Colonic mucosa (tissue), 4 donors: ENCODE data around the gene CACNB4. TPM values are rescaled to one million over a fixed set of nuclear protein-coding genes. Genes with fewer than 3 reads are reported as not detected.

ENCODE experiments used
- DNase-seq: peaks from one replicate; pipeline ENCODE4 v3.0.0-alpha.2; 2020
- H3K27ac ChIP-seq: fragments of 200-600 bp; one replicate; pipeline ENCODE4 v1.8.0; 2021
- H3K27me3 ChIP-seq: fragments of 200-600 bp; one replicate; pipeline ENCODE4 v1.8.0; 2021
- H3K36me3 ChIP-seq: fragments of 200-600 bp; one replicate; pipeline ENCODE4 v1.8.0; 2021
- H3K4me1 ChIP-seq: fragments of 200-600 bp; one replicate; pipeline ENCODE4 v1.8.0; 2021; ENCODE audit warnings: mild to moderate bottlenecking
- H3K4me3 ChIP-seq: fragments of 200-600 bp; one replicate; pipeline ENCODE4 v1.8.0; 2021
- H3K9ac ChIP-seq, 2 donors: one replicate each; pipeline ENCODE4 v1.7.0; 2013; ENCODE audit warnings: control low read depth in 2 of 2, low read depth in 2 of 2, low read length in 2 of 2
- H3K9me3 ChIP-seq: fragments of 200-600 bp; one replicate; pipeline ENCODE4 v1.8.0; 2021
- CTCF ChIP-seq: fragments of 200-600 bp; IDR thresholded peaks from one replicate; pipeline ENCODE4 v1.8.0; 2022; ENCODE audit warnings: antibody characterized with exemption, mild to moderate bottlenecking
- intact Hi-C: fragments of 100-400 bp; cut with DNase I; formaldehyde crosslinking; loops from one replicate; pipeline ENCODE4 v1.14.1; 2022
- total RNA-seq, 2 donors: library from RNA; stranded (reverse); fragmentation: NEBNext Ultra II Directional in 1 of 2; extraction: Animal tissue kit (Norgen Biotek cat#: 25700) in 1 of 2; gene quantifications; one replicate each; pipeline ENCODE4 v1.2.1, GENCODE V29; 2021
- donor health status: healthy.
- donor health status: DM: no; HTN: no; CAD: no.
- donor health status: DM: no; HTN: no; CAD: no.

Gene CACNB4
- total RNA-seq, 2 donors from 2014 or later, result 0.44 to 1.0 TPM

- TF ChIP-seq CTCF, result no peak
- Histone ChIP-seq H3K9me3 (no peaks in the 10 kb centered on the region), H3K36me3 (no peaks in the 10 kb centered on the region), H3K27ac (no peak overlapping the region), H3K4me1 (no peaks in the 10 kb centered on the region), H3K9ac (no peak overlapping the region), H3K27me3 (no peaks in the 10 kb centered on the region), H3K4me3 (no peak overlapping the region)
- intact Hi-C loops, result no loop called here
- no peak for DNase-seq
These were observed 120.1 kb downstream of the CACNB4 start for GRCh38 chr2:151978709-151979108.

DNA sequence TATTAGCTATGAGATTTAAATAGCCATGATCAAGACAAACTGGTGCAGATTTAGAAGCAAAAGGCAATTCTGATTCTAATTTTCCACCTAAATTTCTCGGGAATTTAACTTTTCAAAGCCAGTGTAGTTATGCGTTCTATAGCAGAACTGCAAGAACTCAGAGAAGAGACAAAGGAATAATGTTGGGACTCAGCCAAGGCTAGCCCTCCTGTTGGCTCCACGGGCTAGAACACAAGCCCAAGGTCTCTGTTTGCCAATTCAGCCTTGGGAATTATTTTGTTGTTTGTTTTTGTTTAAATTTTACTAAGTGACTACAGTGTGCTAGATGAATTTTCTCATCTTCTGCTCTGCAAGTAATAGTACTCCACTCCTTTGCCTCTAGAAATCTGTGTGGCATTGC lies 121.2 kb downstream of the CACNB4 start:
- TF ChIP-seq CTCF, result no peak
- no peaks in the 10 kb centered on the region for H3K9me3 ChIP-seq
- H3K27ac ChIP-seq, result no peak overlapping the region
- DNase-seq, result no peak
- no peaks in the 10 kb centered on the region for H3K4me1 ChIP-seq
- intact Hi-C loops, result no loop called here
- H3K4me3 ChIP-seq, result no peak overlapping the region
- H3K27me3 ChIP-seq, result no peaks in the 10 kb centered on the region
- no peaks in the 10 kb centered on the region for H3K36me3 ChIP-seq
- no peak overlapping the region for H3K9ac ChIP-seq

DNA sequence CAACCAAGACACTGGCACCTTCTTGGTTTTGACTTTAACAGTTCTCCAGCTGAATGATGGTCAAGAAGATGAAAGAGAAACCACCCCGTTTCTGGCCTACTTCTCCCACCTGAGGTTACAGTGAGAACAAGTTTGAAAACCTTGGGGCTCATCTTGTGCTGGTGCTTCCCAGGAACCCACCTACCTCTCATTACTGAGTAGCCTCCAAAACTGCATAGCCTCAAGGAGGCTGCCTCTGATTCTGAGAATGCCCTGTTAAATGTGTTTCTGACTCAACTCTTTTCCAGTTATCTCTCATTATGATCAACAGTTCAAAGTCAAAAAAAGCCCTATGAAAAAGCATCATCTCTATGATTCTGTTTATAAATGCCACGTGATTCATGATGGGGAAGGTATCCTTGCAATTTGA lies 121.9 kb downstream of the CACNB4 start:
- Histone ChIP-seq H3K27me3 (no peaks in the 10 kb centered on the region), H3K4me1 (no peaks in the 10 kb centered on the region), H3K9ac (no peak overlapping the region), H3K36me3 (no peaks in the 10 kb centered on the region), H3K4me3 (no peak overlapping the region), H3K27ac (no peak overlapping the region), H3K9me3 (no peaks in the 10 kb centered on the region)
- intact Hi-C loops, result no loop called here
- no peak for DNase-seq
- TF ChIP-seq CTCF, result no peak

DNA sequence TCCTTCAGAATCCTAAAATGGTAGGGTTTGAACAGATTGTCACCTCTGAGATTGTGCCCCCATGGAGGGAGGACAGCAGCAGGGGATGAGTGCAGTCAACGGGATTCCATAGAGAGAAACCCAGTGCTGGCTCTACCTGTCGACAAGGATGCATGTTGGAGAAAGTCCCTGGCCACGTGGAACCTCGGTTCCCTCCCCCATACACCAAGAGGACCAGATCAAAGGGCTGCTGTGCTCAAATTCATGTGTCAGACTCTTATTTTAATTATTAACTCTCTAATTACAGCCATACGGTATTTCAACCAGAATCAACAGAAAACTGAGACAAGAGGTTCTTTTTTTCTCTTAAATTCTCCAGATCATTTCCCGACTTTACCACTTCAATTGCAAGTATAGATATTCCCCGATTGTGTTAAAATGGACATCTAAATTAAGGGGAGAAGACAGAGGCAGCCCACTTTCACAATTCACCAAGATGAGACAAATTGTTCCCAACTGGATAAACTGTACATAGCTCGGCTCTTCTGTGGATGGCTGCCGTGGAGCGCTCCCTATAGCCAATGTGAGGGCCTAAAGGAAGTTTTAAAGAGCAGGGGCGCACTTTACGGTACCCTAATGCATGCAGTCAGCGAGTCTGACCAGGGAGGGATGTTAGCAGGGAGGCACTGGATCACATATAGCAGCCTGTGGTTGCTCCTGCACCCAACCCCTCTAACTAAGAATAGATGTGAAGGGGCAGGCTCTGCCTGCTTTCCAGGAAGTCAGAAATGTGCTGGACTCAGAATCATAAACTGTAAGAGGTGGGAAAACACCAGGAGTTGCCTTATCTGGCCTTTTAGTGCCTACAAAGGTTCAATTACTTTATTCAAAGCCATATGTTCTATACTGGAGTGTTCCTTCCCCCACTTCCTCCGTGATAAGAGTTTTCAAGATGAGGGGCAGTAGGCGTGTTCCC lies 123.1 kb downstream of the CACNB4 start:
- no peaks in the 10 kb centered on the region for H3K27me3 ChIP-seq
- no peak for TF ChIP-seq CTCF
- no peak overlapping the region for H3K4me3 ChIP-seq
- H3K27ac ChIP-seq, result no peak overlapping the region
- H3K9ac ChIP-seq, result no peak overlapping the region
- no peaks in the 10 kb centered on the region for H3K9me3 ChIP-seq
- intact Hi-C loops, result no loop called here
- no peaks in the 10 kb centered on the region for H3K36me3 ChIP-seq
- no peak for DNase-seq
- H3K4me1 ChIP-seq, result no peaks in the 10 kb centered on the region

- no peak for TF ChIP-seq CTCF
- Histone ChIP-seq H3K4me1 (no peaks in the 10 kb centered on the region), H3K27me3 (no peaks in the 10 kb centered on the region)
These were observed 123.9 kb downstream of the CACNB4 start for GRCh38 chr2:151974988-151975387.

More at GRCh38 chr2:151974988-151975387, 123.9 kb downstream of the CACNB4 start:
- Histone ChIP-seq H3K27ac (no peak overlapping the region), H3K36me3 (no peaks in the 10 kb centered on the region), H3K9ac (no peak overlapping the region), H3K4me3 (no peak overlapping the region), H3K9me3 (no peaks in the 10 kb centered on the region)
- DNase-seq, result no peak
- intact Hi-C loops, result no loop called here
